HG03064 (cell line): Measurements from ENCODE around the gene GRHPR.
"Not testable (repeated sequence)": the region's sequence is repeated elsewhere in the genome, so short reads cannot be mapped to it uniquely, and the experiment has no call there.

ENCODE experiments used
- ATAC-seq: cut with Tn5 transposase; IDR thresholded peaks from one replicate; pipeline ENCODE4 v1.9.1; 2021; ENCODE audit warnings: low read depth; ENCODE audit not compliant: unreplicated experiment

GRHPR gene

DNA sequence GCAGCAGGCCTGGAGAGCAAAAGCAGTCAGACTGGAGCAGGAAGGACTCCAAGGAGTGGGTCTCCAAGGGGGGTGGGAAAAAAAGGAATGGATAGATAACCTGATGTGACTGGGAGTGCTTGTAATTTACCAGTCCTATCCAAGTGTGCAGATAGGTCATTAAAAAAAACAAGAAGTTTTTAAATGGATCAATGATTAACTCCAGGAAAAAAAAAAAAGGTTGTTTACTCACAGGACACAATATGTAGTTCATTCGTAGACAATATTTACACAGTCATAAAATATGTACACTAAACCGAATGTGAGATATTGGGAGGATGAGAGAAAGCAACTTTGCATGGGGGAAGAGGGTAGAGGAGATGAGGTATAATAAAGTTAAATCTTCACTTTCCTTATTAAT lies 22.4 kb downstream of the GRHPR start:
- ATAC-seq: no peak

DNA sequence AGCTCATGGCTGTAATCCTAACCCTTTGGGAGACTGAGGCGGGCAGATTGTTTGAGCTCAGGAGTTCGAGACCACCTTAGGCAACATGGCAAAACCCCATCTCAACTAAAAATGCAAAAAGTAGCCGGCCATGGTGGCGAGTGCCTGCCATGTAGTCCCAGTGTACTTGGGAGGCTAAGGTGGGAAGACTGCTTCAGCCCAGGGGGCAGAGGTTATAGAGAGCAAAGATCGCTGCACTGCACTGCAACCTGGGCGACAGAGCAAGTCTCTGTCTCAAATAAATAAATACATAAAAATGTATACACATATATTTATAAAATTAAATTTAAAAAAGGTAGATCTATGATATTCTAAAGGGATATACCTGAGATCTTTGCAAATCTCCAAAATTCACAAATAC lies 23.3 kb downstream of the GRHPR start:
- no peak for ATAC-seq

DNA sequence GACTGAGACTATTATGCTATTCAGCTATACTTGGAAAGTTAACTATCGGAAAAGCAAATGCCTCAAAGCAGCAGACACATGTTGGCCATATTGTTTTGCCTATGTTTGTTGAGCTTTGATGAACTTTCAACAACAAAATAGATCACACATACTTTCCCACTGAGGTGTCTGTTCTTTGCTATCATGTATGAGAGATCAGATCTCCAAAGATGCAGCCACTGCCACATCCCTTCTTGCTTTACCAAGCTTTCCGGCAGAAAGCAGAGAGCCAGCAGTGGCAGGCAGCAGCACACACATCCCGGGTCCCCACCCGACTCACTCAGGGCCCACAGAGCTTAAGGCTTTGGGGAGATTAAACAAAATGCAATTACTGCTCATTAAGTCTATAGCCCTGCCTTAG lies 23.9 kb downstream of the GRHPR start:
- no peak for ATAC-seq

DNA sequence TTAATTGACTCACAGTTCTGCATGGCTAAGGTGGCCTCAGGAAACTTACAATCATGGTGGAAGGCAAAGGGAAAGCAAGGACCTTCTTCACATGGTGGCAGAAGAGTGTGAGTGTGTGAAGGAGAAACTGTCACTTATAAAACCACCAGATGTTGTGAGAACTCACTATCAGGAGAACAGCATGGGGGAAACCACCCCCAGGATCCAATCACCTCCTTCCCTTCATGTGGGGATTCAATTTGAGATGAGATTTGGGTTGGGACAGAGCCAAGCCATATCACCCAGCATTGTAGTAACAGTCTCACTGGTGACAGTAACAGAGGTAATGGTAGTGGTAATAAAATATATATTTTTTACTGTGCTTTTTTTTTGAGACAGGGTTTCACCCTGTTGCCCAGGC lies 24.6 kb downstream of the GRHPR start:
- ATAC-seq: no peak

DNA sequence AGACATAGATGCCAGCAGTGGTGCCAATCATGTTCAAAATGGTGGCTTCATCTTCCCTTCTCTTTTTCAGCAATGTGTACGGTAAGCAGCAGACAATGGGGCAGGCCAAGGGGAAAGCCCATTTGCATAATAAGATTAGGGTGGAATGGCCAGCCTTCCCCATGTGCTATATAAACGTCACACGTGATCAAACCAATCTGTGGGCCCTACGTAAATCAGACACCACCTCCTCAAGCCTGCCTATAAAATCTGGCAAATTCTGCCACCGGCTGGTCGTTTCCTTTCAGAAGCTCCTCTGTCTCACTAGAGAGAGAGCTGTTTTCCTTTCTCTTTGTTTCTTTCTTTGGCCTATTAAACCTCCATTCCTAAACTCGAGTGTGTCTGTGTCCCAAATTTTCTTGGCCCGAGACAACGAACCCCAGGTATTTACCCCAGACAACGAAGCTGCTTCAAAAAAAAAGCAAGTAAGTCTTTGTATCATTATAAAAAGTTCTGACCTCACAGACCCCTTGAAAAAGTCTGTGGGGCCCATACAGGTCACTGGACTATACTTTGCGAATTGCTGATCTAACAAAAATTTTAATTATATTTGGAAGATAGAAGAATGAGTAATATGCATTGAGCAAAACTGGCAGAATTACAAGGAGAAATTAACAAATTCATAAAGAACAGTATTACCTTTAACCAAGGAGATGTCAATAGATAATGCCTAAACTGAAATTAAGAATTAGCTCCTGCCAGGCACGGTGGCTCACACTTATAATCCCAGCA lies 27.6 kb downstream of the GRHPR start:
- ATAC-seq: no peak

DNA sequence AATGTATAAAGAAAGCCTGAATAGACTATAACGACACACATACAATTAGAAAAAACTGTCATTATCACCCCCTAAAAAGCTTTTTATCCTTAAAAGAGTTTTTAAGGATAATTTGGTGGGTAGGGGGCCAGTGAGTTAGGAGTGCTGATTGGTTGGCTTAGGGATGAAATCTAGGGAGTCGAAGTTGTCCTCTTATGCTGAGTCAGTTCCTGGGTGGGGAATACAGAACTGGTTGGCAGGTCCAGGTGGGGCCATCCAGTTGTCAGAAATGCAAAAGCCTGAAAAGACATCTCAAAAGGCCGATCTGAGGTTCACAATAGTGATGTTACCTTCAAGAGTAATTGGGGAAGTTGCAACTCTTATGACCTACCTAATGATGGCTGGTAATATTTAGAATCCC lies 29.1 kb downstream of the GRHPR start:
- no peak for ATAC-seq

DNA sequence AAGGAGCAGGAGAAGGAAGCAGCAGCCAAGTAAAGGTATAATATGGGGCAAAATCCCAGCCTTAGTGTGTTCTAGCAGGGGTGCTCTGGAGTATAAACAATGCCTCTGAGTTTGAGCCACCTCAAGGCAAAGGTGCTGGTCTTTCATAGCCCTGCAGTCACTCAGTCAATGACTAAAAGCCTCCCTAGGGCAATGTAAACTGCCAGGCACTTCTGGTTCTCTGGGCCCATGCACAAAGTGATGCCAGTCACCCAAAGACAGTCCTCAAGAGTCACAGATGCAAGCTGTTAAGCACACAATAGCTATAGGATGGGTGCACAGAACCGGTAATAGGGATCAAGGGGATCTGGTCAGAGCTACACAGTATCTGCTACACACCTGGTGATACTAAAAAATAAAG lies 30.1 kb downstream of the GRHPR start:
- no peak for ATAC-seq

DNA sequence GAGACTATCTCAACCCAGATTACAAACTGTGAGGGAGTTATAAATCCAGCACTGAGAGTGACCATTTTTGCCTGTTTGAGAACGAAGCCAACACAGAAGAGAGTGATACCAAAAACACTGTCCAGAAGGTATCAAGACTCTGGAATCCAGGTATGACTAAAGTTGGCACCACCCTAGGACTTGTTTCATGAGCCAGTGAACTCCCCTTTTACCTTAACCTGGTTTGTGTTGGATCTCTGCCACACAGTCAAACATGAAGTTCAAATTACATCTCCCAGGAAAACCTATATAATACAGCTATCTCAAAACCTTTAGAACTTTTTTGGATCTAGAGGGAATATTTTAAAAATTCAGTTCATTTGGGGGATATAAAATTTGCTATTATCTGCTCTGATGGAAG lies 31.3 kb downstream of the GRHPR start:
- no peak for ATAC-seq

DNA sequence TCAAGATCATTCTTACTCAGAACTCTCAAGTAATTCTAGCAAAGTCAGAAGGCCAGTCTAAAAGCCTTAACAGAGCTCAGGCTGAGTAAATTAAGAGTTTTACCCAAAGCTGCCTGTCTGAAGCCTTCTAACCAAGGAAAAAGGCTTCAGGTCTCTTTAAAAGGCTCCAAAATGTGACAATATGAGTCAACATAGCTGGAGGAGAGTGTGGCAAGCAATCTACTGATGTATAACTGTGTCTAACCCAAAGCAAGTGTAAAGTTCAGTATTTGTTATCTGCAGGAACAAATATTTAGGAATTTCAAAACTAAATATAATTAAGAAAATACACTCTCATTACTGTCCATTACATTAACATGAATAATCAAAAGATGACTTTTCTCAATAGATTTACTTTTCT lies 31.7 kb downstream of the GRHPR start:
- ATAC-seq: no peak

DNA sequence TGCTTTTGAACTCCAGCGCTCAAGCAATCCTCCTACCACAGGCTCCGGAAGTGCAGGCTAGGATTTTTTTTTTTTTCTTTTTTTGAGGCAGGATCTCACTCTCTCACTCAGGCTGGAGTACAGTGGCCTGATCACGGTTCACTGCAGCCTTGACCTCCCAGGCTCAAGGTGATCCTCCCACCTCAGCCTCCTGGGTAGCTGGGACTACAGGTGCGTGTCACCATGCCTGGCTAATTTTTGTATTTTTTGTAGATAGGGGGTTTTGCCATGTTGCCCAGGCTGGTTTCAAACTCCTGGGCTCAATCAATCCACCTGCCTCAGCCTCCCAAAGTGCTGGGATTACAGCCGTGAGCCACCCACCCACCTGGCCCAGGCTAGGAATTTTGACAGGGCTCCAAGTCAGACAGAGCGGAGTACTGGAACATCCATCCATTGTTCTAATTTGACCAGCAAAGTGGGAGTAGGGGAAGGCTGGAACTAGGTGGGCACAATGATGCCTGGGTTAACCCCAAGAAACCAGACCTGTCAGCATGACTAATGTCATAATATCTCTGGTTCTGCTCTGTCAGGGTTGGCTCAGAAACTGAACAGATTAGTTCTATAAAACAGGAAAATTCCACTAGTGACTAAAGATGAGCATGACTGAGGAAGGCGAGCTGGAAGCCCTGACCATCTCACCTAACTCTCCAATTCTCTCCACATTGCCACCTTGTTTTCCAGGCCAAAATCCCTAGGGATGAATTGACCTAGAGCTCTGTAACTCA lies 33.6 kb downstream of the GRHPR start:
- no peak for ATAC-seq

DNA sequence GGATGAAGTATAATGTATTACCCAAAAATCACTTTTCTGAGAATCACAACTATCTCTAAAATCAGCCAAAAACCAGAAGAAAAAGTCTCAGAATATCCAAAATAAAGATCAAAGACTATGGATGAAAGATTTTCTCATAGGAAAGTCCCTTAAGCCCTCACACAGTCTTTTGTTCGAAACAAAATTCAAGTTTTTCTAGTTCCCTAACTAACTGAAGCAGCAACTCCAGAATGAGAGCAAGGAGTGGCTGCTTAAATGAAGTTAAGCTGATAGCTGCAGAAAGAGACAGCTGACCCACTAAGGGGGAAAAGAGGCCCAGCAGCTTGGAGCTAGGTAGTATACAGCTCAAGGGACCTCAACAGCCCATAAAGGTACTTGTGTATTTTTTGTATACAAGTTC lies 34.3 kb downstream of the GRHPR start:
- ATAC-seq: no peak

DNA sequence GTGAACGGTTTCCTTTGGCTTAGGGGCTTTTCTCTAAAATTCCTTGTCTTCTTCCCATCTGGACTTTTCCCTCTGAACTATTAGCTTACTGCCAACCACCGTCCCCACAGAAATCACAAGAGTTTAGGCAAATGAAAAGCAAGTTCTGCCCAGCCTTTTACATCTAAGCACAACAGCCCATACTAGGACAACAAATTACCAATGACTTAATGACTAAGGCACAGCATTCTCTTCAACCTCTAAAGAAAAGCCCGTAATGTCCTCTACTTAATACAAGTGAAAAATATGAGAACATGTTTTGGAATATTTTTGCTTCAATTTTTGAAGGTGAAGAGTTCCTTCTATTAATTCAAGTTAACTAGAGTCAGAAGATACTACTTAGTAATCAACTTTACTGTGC lies 41.5 kb downstream of the GRHPR start:
- no peak for ATAC-seq

DNA sequence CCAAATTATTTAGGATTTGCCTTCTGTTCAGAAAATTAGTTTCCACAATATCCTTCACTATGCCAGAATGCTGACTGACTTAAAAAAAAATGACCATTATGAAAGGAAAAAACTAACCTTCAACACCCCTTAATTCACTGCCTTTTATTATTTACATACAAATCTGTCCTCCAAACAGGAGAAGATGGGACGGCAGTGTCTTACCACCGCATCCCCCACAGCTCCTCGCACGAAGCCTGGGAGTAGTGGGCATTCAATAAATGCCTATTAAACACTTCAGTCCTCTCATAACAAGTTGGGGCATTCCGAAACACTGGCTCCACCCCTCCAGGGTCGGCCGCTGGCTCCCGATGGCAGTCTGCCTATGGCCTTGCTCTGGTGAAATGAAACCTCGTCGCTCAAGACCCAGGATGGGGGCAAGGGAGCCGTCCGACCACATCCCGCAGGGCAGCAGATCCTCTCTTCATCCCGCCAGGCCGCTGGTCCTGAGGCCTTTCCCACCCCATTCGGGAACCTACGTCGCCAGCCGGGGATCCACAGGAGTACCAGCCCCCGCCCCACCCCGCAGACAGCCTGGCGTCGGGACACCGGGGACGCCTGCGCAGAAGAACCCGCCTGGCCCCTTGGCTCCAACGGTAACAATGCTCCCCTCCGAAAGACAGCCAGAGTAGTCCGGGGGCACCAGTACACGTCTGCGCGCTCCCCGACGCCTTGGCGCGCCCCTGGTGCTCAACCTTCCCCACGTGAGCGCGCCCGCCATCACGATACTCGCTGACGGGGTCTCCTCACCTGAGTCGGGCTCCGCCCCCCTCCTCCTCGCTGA lies 42.1 kb downstream of the GRHPR start:
- ATAC-seq: peak; percentile 28

DNA sequence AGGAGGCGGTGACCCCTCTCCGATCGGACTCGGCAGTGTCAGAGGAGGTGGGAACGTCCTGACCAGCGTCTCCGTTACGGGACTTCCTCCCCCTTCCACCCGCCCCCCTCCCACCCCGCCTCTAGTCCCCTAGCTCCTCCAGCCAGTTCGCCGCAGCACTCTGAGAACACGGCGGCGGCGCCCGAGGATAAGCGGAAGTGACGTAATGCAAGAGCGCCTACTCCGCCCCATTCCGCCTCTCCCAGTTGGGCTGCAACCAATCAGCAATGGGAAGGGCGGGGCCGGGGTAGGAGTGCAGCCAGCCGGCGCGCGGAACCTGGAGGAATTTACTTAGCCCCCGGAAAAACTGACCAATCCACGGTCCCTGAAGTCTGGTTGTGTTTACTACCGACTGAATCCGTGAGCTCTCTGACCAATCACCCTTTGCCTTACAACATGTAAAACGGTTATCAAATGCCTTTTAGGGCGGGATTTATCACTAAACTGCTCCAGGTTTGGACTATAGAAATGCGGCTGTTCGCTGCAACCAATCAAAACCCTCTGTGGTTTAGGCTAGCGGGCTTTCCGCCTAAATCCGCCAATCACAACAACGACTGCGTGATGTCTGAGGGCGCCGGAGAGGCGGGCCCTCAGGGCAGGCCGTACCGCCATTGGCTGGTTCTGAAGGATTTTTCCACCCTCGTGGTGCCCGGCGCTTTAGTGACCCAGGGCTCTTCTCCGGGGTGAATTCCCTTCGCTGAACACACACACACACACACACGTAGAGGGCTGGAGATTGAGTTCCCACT lies 42.9 kb downstream of the GRHPR start, which contains the start of gene ZBTB5:
Gene ZBTB5, minus strand, starts transcription at position 202 of the 788 bp plus-strand sequence. CDS start 22,899 bp downstream, outside the sequence.
- peak; percentile 76 for ATAC-seq

DNA sequence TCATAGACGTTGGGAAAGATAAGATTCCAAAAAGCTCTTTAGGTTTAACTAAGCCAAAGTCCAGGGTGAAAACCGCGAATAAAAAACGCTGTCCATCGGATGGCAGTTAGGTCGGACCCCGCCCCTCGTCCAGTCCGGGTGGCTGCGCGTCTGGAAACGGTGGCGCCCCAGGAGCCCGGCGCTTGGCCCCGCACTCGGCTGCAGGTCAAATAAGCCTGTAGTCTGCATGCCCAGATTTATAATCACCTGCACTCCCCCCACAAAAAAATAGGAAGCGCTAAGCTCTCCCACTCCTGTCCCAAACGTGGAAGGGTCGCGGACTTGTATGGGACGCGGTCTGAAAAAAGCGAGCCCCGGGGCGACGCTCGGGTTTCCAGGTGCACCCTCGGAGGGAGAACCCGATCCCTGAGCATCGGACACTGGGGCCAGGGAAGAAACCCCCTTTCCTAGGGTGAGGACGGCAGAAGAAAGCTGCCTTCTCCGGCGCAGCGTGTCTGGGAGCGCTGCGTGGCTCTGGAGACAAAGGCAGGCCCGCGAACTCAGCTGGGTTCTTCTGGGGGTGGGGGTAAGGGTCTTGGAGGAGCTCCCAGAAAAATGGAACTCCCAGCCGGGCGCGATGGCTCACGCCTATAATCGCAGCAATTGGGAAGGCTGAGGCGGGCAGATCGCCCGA lies 43.7 kb downstream of the GRHPR start:
- ATAC-seq: no peak

DNA sequence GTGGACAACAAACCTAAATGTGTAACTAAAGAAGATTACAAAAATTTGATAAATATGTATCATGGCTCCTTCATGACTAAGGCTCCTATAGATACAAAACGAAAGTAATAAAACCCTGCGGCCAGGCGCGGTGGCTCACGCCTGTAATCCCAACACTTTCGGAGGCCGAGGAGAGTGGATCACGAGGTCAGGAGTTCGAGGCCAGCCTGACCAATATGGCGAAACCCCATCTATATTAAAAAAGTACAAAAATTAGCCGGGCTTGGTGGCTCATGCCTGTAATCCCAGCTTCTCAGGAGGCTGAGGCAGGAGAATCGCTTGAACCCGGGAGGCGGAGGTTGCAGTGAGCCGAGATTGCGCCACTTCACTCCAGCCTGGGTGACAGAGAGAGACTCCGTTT lies 45.0 kb downstream of the GRHPR start:
- ATAC-seq: not testable (repeated sequence)

DNA sequence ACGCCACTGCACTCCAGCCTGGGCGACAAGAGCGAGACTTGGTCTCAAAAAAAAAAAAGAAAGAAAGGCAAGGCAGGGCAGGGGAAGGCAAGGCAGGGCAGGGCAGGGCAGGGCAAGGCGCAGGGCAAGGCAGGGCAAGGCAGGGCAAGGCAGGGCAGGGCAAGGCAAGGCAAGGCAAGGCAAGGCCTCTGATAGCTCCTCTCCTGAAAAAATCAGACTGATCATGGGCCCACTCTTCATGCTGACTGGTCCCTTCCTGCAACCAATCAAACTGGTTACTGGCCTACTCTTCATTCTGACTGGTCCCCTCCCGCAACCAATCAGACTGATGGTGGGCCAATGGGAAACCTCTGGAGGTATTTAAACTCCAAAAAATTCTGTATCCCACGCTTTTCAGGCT lies 46.1 kb downstream of the GRHPR start:
- ATAC-seq: no peak

DNA sequence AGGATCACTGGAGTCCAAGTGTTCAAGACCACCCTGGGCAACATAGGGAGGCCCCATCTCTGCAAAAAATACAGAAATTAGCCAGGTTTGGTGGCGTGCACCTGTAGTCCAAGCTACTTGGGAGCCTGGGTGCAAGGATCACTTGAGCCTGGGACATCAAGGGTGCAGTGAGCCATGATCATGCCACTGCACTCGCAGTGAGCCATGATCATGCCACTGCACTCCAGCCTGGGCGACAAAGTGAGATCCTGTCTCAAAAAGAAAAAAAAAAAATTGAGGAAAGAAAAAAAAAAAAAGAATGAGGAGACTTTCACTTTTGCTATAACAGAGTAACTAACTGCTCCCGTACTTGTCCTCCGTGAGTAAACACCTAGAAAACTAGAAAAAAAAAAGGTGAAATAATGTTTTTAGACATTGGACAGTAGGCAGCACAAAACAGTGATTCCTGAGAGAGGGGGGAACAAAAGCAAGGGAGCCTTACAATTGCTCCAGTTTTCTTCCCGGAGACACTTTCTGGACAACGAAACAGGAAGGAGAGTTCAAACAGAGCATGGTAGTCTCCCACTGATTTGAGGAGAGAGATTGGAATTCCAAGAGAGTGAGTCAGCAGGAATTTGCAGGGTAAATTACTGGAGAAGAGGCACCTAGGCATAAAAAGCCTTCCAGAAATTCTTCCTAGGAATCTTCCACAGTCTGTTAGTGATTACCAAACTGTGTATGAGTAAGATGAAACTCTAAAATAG lies 49.6 kb downstream of the GRHPR start:
- ATAC-seq: no peak

DNA sequence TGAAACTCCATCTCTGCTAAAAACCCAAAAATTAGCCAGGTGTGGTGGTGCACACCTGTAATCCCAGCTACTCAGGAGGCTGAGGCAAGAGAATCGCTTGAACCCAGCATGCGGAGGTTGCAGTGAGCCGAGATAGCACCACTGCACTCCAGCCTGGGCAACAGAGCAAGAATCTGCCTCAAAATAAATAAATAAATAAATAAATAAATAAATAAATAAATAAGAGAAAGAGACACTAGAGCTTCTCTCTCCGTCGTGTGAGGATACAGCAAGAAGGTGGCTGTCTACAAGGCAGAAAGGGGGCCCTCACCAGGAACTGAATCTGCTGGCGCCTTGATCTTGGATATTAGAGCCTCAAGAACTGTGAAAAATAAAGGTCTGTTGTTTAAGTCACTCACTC lies 51.5 kb downstream of the GRHPR start:
- ATAC-seq: not testable (repeated sequence)
